ENCODE data around the gene PCDH8. TPM values are rescaled to one million over a fixed set of nuclear protein-coding genes. Genes with fewer than 3 reads are reported as not detected.

Gene PCDH8, protein sequence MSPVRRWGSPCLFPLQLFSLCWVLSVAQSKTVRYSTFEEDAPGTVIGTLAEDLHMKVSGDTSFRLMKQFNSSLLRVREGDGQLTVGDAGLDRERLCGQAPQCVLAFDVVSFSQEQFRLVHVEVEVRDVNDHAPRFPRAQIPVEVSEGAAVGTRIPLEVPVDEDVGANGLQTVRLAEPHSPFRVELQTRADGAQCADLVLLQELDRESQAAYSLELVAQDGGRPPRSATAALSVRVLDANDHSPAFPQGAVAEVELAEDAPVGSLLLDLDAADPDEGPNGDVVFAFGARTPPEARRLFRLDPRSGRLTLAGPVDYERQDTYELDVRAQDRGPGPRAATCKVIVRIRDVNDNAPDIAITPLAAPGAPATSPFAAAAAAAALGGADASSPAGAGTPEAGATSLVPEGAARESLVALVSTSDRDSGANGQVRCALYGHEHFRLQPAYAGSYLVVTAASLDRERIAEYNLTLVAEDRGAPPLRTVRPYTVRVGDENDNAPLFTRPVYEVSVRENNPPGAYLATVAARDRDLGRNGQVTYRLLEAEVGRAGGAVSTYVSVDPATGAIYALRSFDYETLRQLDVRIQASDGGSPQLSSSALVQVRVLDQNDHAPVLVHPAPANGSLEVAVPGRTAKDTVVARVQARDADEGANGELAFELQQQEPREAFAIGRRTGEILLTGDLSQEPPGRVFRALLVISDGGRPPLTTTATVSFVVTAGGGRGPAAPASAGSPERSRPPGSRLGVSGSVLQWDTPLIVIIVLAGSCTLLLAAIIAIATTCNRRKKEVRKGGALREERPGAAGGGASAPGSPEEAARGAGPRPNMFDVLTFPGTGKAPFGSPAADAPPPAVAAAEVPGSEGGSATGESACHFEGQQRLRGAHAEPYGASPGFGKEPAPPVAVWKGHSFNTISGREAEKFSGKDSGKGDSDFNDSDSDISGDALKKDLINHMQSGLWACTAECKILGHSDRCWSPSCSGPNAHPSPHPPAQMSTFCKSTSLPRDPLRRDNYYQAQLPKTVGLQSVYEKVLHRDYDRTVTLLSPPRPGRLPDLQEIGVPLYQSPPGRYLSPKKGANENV
- total RNA-seq: not detected in 2 replicates

DNA sequence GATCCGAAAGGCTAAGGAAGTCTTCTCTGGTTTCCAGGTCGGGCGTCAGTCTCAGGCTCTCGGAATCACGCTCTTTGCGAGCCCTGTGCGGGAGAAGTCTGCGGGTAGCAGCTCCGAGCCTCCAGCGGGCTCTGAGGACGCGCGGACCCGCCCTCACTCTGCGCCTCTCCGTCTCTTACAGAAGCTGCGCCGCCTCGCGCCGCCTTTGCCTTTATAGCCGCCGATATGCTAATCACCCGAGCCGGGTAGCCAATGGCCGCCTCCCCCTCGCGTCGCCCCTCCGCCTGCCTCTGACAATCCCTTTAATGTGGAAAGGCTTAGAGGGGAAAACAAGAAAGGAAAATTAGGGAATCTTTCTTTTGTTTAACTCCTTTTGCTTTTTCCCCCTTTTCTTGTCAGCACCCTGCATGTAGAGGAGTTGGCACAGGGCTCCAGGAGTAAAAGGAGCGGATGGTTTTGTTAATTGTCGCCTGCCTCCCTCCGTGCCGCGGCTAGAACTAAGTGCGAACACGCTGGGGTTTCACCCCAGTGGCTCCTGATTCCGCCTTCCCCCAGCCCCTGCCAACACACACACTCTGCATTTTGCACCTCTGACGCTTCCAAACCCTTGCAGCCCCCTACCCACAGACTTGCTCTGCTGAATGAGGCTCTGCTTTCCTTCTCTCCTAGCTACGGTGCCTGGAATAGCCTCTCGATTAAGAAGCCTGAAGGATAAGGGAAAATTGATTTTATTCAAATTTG is at the start of gene PCDH8:
Gene PCDH8 (minus strand): TSS at position 186 of the 741 bp plus-strand sequence. CDS start 204 bp downstream, outside the sequence.

Other genes with a start within 250 kb of the PCDH8 start
- gene HNRNPA1L2, start 206.2 kb downstream of the PCDH8 start, total RNA-seq: 2.3 and 4.5 TPM in 2 replicates
- gene SUGT1, start 195.8 kb downstream of the PCDH8 start, total RNA-seq: 23.2 and 36.7 TPM in 2 replicates
- not detected in 2 replicates for gene CNMD, start 108.8 kb downstream of the PCDH8 start, total RNA-seq
- gene OLFM4, start 180.2 kb upstream of the PCDH8 start, total RNA-seq: not detected in 2 replicates

Data from epithelial cell of alveolus of lung (primary cell).